Measurements from ENCODE around the gene PXMP2.

The PXMP2 gene

DNA sequence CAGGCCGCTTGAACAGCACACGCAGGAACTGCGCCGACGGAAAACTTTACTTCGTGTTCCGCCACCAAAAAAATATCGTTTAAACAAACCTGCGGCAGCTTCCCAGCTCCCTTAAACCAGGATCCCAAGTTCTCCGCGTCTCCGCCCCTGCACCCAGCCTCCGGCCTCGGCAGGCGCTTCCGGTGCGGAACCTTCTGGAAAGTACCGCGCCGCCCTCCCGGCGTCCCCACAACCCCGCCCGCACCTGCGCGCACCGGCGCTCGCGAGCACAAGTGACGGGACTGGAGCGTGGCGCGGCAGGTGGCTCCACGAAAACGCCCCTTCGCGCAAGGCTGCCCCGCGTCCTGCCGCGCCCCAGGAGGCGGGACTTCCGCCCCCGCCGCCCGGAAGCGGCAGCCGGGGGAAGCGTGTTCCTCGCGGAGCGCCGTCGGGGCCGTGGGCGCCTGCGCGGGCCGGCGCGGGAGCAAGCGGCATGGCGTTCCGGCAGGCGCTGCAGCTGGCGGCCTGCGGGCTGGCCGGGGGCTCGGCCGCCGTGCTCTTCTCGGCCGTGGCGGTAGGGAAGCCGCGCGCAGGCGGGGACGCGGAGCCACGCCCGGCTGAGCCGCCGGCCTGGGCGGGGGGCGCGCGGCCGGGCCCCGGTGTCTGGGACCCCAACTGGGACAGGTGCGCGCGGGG, 23.2 kb downstream of the PXMP2 start, which contains the start of gene PGAM5:
Gene PGAM5 (plus strand): TSS at position 438 of the 675 bp plus-strand sequence. CDS start 35 bp downstream, at position 473.
- ChIA-PET POLR2A (interaction anchor here (0.7 kb wide), 1 partner anchor 10 kb away, joined by 3 read pairs; no protein-coding TSS in a partner anchor), CTCF (interaction anchor here (1.6 kb wide), 1 partner anchor 296 kb away, joined by 4 read pairs; no protein-coding TSS in a partner anchor)
- DNase-seq (ENCODE audit: low read depth, low spot score) = no peak
- TF ChIP-seq, protein P1, sequence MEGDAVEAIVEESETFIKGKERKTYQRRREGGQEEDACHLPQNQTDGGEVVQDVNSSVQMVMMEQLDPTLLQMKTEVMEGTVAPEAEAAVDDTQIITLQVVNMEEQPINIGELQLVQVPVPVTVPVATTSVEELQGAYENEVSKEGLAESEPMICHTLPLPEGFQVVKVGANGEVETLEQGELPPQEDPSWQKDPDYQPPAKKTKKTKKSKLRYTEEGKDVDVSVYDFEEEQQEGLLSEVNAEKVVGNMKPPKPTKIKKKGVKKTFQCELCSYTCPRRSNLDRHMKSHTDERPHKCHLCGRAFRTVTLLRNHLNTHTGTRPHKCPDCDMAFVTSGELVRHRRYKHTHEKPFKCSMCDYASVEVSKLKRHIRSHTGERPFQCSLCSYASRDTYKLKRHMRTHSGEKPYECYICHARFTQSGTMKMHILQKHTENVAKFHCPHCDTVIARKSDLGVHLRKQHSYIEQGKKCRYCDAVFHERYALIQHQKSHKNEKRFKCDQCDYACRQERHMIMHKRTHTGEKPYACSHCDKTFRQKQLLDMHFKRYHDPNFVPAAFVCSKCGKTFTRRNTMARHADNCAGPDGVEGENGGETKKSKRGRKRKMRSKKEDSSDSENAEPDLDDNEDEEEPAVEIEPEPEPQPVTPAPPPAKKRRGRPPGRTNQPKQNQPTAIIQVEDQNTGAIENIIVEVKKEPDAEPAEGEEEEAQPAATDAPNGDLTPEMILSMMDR (IDR thresholded peaks at IDR 0.05; ENCODE audit: insufficient read depth, low read length, missing control alignments) = no peak
- H3K4me3 ChIP-seq (ENCODE audit: low read depth, low read length) = peak within 1 kb of the TSS; percentile 86

DNA sequence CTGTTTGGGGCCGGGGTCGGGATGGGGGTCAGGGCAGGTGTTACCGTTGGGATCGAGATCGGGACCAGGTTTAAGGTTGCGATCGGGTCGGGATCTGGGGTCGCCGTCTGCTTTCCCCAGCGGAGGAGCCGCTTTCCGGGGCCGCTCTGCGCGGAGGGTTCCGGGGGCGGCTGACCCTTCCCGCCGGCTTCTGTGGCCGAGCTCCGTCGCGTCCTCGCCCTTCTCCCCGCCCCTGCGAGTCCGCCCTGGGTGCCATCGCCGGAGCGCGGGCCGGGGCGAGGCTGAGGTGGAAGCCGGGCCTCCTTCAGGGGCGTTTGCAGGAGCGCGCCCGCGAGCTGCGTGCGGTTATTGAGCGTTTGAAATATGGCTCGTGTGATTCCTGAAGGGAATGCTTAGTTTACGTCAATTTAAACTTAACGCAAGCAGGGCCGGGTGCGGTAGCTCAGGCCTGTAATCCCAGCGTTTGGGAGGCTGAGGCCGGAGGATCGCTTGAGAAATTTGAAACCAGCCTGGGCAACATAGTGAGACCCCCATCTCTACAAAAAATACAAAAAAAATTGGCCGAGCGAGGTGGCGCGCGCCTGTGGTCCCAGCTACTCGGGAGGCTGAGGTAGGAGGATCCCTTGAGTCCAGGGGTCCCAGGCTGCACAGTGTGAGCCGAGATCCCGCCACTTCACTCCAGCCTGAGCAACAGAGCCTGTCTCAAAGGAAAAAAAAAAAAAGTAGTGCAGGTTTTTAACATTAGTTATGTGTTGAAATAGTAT, 23.9 kb downstream of the PXMP2 start:
- CTCF ChIA-PET = interaction anchor here (1.6 kb wide), 1 partner anchor 296 kb away, joined by 4 read pairs; no protein-coding TSS in a partner anchor
- TF ChIP-seq, protein P1 (IDR thresholded peaks at IDR 0.05; ENCODE audit: insufficient read depth, low read length, missing control alignments) = no peak
- POLR2A ChIA-PET = no interaction called here
- DNase-seq (ENCODE audit: low read depth, low spot score) = no peak
- H3K4me3 ChIP-seq (ENCODE audit: low read depth, low read length) = peak overlapping the region; percentile 86

DNA sequence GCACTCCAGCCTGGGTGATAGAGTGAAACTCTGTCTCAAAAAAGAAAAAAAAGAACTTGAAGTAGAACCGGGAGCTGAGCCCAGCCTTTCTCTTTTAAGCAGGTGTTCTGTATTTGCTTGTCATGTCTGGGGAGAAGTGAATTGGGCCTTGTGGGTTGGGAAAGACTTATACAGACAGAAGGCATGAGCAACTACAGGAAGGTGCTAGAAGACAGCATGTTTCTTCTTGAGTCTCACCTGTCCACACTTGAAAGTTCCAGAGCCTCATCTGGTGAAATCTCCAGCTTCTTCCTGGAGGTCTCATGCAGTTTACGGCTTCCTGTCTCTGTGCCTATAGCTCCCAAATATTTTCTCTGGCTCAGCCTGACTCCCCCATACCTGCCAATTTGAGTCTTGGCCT, 25.7 kb downstream of the PXMP2 start:
- no peak overlapping the region for H3K4me3 ChIP-seq (ENCODE audit: low read depth, low read length)
- DNase-seq (ENCODE audit: low read depth, low spot score) = no peak
- POLR2A ChIA-PET = no interaction called here
- TF ChIP-seq, protein P1 (IDR thresholded peaks at IDR 0.05; ENCODE audit: insufficient read depth, low read length, missing control alignments) = no peak
- CTCF ChIA-PET = no interaction called here

DNA sequence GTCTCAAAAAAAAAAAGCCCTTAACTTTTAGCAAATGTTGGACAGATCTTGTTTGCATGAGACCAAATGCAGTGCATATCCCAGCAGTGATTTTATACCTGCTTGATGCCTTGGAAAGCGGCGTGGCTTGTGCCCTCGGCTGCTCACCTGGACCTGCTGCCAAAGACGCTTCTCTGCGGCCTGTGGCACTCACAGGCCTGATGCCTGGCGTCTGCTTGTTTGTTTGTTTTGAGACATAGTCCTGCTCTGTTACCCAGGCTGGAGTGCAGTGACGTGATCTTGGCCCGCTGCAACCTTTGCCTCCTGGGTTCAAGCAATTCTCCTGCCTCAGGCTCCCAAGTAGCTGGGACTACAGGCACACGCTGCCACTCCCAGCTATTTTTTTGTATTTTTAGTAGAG, 28.5 kb downstream of the PXMP2 start:
- CTCF ChIA-PET = no interaction called here
- DNase-seq (ENCODE audit: low read depth, low spot score) = no peak
- POLR2A ChIA-PET = no interaction called here
- no peak overlapping the region for H3K4me3 ChIP-seq (ENCODE audit: low read depth, low read length)
- TF ChIP-seq, protein P1 (IDR thresholded peaks at IDR 0.05; ENCODE audit: insufficient read depth, low read length, missing control alignments) = no peak

DNA sequence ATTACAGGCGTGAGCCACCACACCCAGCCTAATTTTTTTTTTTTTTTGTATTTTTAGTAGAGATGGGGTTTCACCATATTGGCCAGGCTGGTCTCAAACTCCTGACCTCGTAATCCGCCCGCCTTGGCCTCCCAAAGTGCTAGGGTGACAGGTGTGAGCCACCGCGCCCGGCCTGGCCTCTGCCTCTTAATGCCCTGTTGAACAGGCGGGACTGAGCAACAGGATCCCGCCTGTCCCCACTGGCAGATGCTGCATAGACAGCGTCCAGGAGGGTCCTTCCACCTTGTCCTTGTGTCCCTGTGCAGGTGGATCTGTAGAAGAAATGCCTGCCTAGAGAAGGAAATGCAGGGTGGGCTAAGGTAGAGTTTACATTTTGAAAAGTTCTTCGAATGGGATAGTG, 29.0 kb downstream of the PXMP2 start:
- CTCF ChIA-PET = no interaction called here
- no peak for DNase-seq (ENCODE audit: low read depth, low spot score)
- POLR2A ChIA-PET = no interaction called here
- H3K4me3 ChIP-seq (ENCODE audit: low read depth, low read length) = no peak overlapping the region
- TF ChIP-seq, protein P1 (IDR thresholded peaks at IDR 0.05; ENCODE audit: insufficient read depth, low read length, missing control alignments) = no peak

- ChIA-PET POLR2A (no interaction called here), CTCF (no interaction called here)
- no peak for DNase-seq (ENCODE audit: low read depth, low spot score)
- H3K4me3 ChIP-seq (ENCODE audit: low read depth, low read length) = no peak overlapping the region
- TF ChIP-seq, protein P1 (IDR thresholded peaks at IDR 0.05; ENCODE audit: insufficient read depth, low read length, missing control alignments) = no peak
Measured at GRCh38 chr12:132717011-132717410, 29.6 kb downstream of the PXMP2 start.
